ENCODE measurements around the gene FOXO3. TPM values are rescaled to one million over a fixed set of nuclear protein-coding genes. Genes with fewer than 3 reads are reported as not detected.

The FOXO3 gene
- total RNA-seq, 4 donors from 2014 or later: 133 to 151 (median 148) TPM

DNA sequence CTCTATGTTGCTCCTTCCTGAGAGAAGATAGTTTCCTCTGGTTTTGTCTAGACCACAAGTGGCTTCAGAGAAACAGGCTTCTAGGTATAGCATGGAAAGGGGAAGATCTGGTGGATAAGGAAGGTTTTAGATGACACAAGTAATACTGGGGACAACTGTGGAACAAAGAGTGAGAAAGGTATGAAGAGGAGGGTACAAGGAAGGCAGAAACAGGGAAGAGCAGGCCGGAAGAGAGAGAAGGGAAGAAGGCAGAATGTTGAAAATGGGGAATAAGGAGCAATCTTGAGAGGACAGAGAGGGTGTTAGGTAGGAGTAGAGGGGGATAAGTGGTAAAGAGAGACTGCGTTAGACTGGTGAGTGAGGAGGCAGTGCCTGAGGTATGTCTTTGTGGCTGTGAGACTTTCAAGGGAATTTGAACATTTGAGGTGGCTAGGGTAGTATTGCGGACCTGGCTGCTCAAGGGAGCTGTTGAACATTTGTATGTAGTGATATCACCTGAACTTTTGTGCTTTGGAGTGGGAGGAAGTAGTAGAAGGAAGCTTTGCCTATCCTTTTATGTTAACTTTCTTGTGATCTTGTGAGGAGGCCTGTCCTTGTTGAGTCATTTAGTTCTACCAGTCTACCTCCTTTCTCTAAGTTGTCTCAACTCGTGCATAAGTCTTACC lies 69.5 kb downstream of the FOXO3 start:
- TF ChIP-seq, protein P1, sequence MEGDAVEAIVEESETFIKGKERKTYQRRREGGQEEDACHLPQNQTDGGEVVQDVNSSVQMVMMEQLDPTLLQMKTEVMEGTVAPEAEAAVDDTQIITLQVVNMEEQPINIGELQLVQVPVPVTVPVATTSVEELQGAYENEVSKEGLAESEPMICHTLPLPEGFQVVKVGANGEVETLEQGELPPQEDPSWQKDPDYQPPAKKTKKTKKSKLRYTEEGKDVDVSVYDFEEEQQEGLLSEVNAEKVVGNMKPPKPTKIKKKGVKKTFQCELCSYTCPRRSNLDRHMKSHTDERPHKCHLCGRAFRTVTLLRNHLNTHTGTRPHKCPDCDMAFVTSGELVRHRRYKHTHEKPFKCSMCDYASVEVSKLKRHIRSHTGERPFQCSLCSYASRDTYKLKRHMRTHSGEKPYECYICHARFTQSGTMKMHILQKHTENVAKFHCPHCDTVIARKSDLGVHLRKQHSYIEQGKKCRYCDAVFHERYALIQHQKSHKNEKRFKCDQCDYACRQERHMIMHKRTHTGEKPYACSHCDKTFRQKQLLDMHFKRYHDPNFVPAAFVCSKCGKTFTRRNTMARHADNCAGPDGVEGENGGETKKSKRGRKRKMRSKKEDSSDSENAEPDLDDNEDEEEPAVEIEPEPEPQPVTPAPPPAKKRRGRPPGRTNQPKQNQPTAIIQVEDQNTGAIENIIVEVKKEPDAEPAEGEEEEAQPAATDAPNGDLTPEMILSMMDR (IDR thresholded peaks at IDR 0.05; ENCODE audit: low read depth): no peak

DNA sequence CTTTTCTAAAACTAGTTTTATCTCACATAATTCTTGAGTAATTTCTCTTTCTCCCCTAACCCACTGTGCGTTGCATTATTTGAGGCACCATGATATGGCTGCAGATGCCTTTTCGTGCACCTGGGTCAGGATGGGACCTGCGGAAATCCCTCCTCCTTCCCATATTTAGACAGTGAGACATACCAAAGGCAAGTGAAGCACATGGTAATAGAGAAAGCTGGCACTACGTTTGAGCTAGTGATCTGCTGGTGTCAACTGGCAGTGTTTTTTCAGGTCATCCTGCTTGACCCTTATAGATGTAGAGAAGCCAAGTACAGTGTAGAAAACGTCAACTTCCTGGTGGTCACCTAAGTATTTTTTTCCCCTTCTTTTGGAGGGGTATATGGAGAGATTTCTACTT lies 71.7 kb downstream of the FOXO3 start:
- TF ChIP-seq, protein P1 (IDR thresholded peaks at IDR 0.05; ENCODE audit: low read depth): no peak

DNA sequence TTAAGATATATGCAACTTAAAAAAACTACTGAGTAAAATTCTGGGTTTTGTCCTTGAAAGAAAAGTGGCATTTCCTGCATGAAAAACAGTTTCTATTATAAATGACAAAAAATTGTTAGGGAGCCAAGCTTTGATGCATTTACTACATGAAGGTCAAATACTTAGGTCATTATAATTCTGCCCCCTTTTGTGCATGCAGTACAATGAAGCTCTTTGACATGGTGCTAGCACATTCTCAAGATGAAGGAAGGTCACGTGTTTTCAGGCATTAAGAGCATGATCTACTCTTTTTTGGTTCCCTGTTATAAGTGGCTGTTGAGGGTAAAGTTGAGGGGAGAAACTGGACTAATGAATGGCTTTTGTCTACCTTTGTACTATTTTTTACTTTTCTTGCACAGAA lies 72.7 kb downstream of the FOXO3 start:
- TF ChIP-seq, protein P1 (IDR thresholded peaks at IDR 0.05; ENCODE audit: low read depth): no peak

DNA sequence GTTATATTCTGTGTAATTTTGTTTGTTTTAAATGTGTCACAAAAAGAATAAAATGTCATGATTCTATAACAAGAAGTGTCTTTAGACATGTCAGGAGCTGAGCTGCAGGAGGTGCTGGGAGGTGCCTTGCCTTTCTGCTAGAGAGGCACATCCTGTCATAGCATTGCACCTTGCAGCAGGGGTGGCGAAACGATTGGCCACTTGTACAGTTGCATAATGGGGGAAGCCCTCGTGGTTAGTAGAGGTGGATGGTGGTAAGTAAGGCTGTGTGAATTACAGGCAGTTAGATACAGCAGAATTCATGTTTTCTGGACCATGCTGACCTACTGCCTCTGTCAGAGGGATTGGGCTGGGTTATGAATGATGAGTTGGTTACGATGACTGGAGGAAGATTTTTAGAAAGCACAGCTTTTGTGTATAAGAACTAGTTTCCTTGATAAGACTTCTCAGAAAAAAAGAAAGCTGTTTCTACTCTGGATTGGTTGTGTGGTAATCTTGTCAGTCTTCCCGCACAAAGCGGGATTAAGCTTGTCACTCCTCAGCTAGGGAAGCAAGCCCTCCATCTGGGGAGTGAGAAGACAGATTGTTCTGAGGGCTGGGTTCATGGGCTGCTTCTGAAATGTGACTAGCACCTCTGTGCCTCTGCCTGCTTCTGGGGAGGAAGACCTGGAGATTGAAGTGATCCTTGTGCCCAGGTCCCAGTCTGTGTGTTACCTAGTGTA lies 74.9 kb downstream of the FOXO3 start:
- TF ChIP-seq, protein P1 (IDR thresholded peaks at IDR 0.05; ENCODE audit: low read depth): no peak

DNA sequence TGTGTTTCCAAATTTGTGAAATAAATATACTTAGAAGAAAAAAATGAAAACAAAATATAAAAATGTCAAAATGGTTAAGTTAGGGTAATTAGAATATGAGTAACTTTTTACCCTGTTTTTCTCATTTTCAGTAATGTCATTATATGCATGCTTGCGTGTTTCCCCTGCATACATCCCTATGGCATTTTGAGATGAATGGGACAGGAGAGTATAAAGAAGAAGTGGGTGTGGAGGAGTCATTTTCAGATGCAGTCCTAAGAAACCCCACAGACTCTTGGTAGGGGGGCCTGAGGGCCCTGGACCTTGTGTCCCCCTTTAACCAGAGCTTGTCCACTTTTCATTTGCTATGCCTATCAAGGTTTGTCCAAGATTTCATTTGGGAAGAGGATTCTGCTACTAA lies 77.2 kb downstream of the FOXO3 start:
- TF ChIP-seq, protein P1 (IDR thresholded peaks at IDR 0.05; ENCODE audit: low read depth): no peak

DNA sequence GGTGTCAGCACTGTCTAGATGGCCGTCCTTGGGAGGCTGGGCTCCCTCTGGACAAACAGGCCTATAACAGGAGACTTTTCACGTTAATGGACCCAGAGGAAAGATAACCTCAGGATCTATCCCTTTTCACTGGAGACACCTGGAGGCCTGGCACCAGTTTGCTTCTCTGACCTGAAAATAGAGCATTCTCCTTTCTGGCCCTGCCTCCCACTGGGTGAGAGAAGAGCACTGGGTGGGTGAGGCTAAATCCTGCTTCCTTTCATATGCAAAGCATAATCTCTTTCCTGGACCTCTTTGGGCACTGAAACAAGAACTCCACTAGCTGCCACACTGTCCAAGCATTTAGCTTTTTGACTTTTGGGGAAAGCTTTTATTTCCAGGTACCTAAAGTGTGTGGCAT lies 78.3 kb downstream of the FOXO3 start:
- TF ChIP-seq, protein P1 (IDR thresholded peaks at IDR 0.05; ENCODE audit: low read depth): no peak

DNA sequence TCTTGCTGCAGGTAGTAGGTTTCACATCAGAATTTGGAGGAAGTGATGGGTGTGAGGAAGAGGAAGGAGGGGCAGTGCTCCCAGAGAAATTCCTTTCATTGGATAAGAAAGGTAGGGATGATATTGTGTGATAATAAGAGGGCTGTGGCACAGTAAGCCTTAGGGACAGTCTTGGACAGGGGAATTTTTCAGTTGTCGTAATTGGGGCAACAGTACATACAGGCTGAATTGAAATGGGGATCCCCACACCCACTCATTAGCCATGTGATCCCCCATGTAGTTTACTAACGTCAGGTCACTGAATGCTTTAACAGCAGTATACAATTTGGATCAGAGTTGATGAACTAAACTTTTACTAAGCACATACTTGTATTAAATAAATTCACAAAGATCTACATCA lies 79.4 kb downstream of the FOXO3 start:
- TF ChIP-seq, protein P1 (IDR thresholded peaks at IDR 0.05; ENCODE audit: low read depth): no peak
